ENCODE measurements around the gene SPATA45.

DNA sequence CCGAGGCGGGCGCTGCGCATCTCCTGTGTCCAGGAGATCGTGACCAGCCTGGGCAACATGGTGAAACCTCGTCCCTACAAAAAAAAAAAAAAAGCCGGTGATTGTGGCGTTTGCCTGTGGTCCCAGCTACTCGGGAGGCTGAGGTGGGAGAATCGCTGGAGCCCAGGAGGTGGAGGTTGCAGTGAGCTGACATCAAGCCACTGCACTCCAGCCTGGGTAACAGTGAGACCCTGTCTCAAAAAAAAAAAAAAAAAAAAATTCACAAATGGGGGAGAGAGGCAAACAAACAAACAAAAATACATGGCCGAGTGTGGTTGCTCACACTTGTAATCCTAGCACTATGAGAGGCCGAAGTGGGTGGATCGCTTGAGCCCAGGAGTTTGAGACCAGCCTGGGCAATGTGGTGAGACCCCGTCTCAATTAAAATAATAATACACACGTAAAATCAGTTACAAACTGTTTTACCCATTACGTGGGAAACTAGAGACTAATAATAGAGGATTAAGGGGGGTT, 55.0 kb downstream of the SPATA45 start:
- TF ChIP-seq POLR2A (IDR thresholded peaks at IDR 0.05; ENCODE audit: low read depth, low read length) (no peak), POLR2AphosphoS5 (IDR thresholded peaks at IDR 0.05; ENCODE audit: low read depth, low read length) (no peak)
